Ascending aorta (tissue), 2 donors: Measurements from ENCODE around the gene SLC44A3. TPM values are rescaled to one million over a fixed set of nuclear protein-coding genes. Genes with fewer than 3 reads are reported as not detected.

Experiments used
- DNase-seq, 2 donors: peaks; one replicate each; pipeline ENCODE4 v3.0.0-alpha.2; 2019; ENCODE audit warnings: low spot score in 2 of 2
- H3K27ac ChIP-seq, 2 donors: fragments of 200-600 bp; sonication (generic); one replicate each; pipeline ENCODE4 v1.5.1; 2016 to 2017; ENCODE audit warnings: mild to moderate bottlenecking in 1 of 2
- H3K27me3 ChIP-seq: fragments of 200-600 bp; sonication (generic); one replicate; pipeline ENCODE4 v1.5.1; 2017
- H3K36me3 ChIP-seq, 2 donors: fragments of 200-600 bp; sonication (generic); one replicate each; pipeline ENCODE4 v1.5.1; 2016
- H3K4me1 ChIP-seq, 2 donors: fragments of 200-600 bp; sonication (generic); one replicate each; pipeline ENCODE4 v1.5.1; 2016 to 2017; ENCODE audit warnings: mild to moderate bottlenecking in 1 of 2
- H3K4me3 ChIP-seq, 2 donors: fragments of 200-600 bp; sonication (generic); one replicate each; pipeline ENCODE4 v1.5.1; 2016 to 2017; ENCODE audit warnings: mild to moderate bottlenecking in 1 of 2
- H3K9me3 ChIP-seq, 2 donors: fragments of 200-600 bp; sonication (generic); one replicate each; pipeline ENCODE4 v1.5.1; 2016
- CTCF ChIP-seq, 3 experiments: fragments of 200-600 bp in 2 of 3; fragments of 450-650 bp in 1 of 3; sonication (generic) in 2 of 3; IDR thresholded peaks; one replicate each; pipeline ENCODE4 v1.5.1; 2016 to 2019; ENCODE audit warnings: antibody characterized with exemption in 3 of 3, mild to moderate bottlenecking in 1 of 3, moderate library complexity in 1 of 3
- intact Hi-C: fragments of 100-400 bp; cut with DNase I; formaldehyde crosslinking; loops from one replicate; pipeline ENCODE4 v1.15.1; 2023
- total RNA-seq: library from RNA; depleted of rRNA; stranded (reverse); fragments of >200 nt; gene quantifications from one replicate; pipeline ENCODE4 v1.1.0, GENCODE V29; 2016

SLC44A3 gene
- total RNA-seq, 1 donor from 2014 or later = not detected

GRCh38 chr1:94851571-94851970 is 31.4 kb downstream of the SLC44A3 start:
- intact Hi-C loops = loop anchor here (5.0 kb wide), 3 partner anchors 34 to 381 kb away; partner anchors contain the start of gene RWDD3
- Histone ChIP-seq H3K27ac (peak overlapping the region; percentile 53 to 61), H3K4me3 (no peak overlapping the region), H3K4me1 (peaks cover 0 to 16% of the 10 kb centered on the region in 2 donors), H3K27me3 (no peaks in the 10 kb centered on the region), H3K9me3 (no peaks in the 10 kb centered on the region), H3K36me3 (no peaks in the 10 kb centered on the region)
- DNase-seq = no peak
- TF ChIP-seq CTCF (IDR thresholded peaks at IDR 0.05) = no peak

GRCh38 chr1:94852788-94853187 is 32.6 kb downstream of the SLC44A3 start:
- H3K27ac ChIP-seq = no peak overlapping the region
- intact Hi-C loops = loop anchor here (5.0 kb wide), 3 partner anchors 35 to 380 kb away; partner anchors contain the start of gene RWDD3

GRCh38 chr1:94854458-94855306 is 34.5 kb downstream of the SLC44A3 start:
- no peaks in the 10 kb centered on the region for H3K36me3 ChIP-seq
- H3K27ac ChIP-seq = peak overlapping the region; percentile 68 to 73
- peak; percentile 93 for TF ChIP-seq CTCF (IDR thresholded peaks at IDR 0.05)
- DNase-seq = peak; percentile 67 to 96
- H3K4me1 ChIP-seq = peaks cover 0 to 16% of the 10 kb centered on the region in 2 donors
- intact Hi-C loops = loop anchor here (1.0 to 5.0 kb wide), 6 partner anchors 9 to 378 kb away; partner anchors contain the start of gene RWDD3
- no peaks in the 10 kb centered on the region for H3K27me3 ChIP-seq
- peak overlapping the region; percentile 46 to 61 for H3K4me3 ChIP-seq
- no peaks in the 10 kb centered on the region for H3K9me3 ChIP-seq

More at GRCh38 chr1:94852788-94853187, 32.6 kb downstream of the SLC44A3 start:
- DNase-seq = no peak
- Histone ChIP-seq H3K4me1 (peaks cover 0 to 16% of the 10 kb centered on the region in 2 donors), H3K27me3 (no peaks in the 10 kb centered on the region), H3K9me3 (no peaks in the 10 kb centered on the region), H3K4me3 (no peak overlapping the region), H3K36me3 (no peaks in the 10 kb centered on the region)
- no peak for TF ChIP-seq CTCF (IDR thresholded peaks at IDR 0.05)

- TF ChIP-seq CTCF (IDR thresholded peaks at IDR 0.05) = no peak
These were observed 35.1 kb downstream of the SLC44A3 start for GRCh38 chr1:94855307-94855700.

GRCh38 chr1:94856004-94856403 is 35.8 kb downstream of the SLC44A3 start:
- Histone ChIP-seq H3K4me3 (no peak overlapping the region), H3K36me3 (no peaks in the 10 kb centered on the region), H3K9me3 (no peaks in the 10 kb centered on the region), H3K27me3 (no peaks in the 10 kb centered on the region), H3K27ac (no peak overlapping the region), H3K4me1 (peaks cover 0 to 19% of the 10 kb centered on the region in 2 donors)
- TF ChIP-seq CTCF (IDR thresholded peaks at IDR 0.05) = no peak
- no peak for DNase-seq
- intact Hi-C loops = no loop called here

More at GRCh38 chr1:94855307-94855700, 35.1 kb downstream of the SLC44A3 start:
- Histone ChIP-seq H3K4me1 (peaks cover 0 to 16% of the 10 kb centered on the region in 2 donors), H3K27me3 (no peaks in the 10 kb centered on the region), H3K4me3 (peak overlapping the region in 1 of 2 donors; percentile 61), H3K27ac (peak overlapping the region in 1 of 2 donors; percentile 68), H3K36me3 (no peaks in the 10 kb centered on the region), H3K9me3 (no peaks in the 10 kb centered on the region)
- DNase-seq = no peak
- intact Hi-C loops = loop anchor here (1.0 kb wide), 1 partner anchor 8 kb away; no protein-coding TSS in a partner anchor
